Esophagus muscularis mucosa (tissue), 4 donors: ENCODE results near the gene LHX6.

Experiments
- CTCF ChIP-seq, 3 experiments: fragments of 200-600 bp in 2 of 3; fragments of 450-650 bp in 1 of 3; sonication (generic) in 2 of 3; IDR thresholded peaks; one replicate each; pipeline ENCODE4 v1.5.1; 2017 to 2019; ENCODE audit warnings: antibody characterized with exemption in 3 of 3, mild to moderate bottlenecking in 2 of 3, moderate library complexity in 1 of 3
- EP300 ChIP-seq: sonication (generic); formaldehyde crosslinking; IDR thresholded peaks from one replicate; pipeline ENCODE4 v1.6.1; 2017; ENCODE audit warnings: antibody characterized with exemption
- POLR2A ChIP-seq: fragments of 450-650 bp; IDR thresholded peaks from one replicate; pipeline ENCODE4 v1.6.1; 2017; ENCODE audit warnings: antibody characterized with exemption, moderate library complexity, mild to moderate bottlenecking, low read depth
- POLR2AphosphoS5 ChIP-seq, 2 donors: sonication (generic); formaldehyde crosslinking; IDR thresholded peaks; one replicate each; pipeline ENCODE4 v1.6.1; 2017; ENCODE audit warnings: antibody characterized with exemption in 2 of 2

- TF ChIP-seq CTCF (IDR thresholded peaks at IDR 0.05) (no peak), POLR2A (no peak), EP300 (no peak), POLR2AphosphoS5 (IDR thresholded peaks at IDR 0.05) (no peak)
Measured at GRCh38 chr9:122217640-122218039, 11.1 kb downstream of the LHX6 start.
